ENCODE results near the gene CYB5R2.

CYB5R2 gene

GRCh38 chr11:7638710-7639642, 34.3 kb downstream of the CYB5R2 start:
- no peak for TF ChIP-seq CTCF (IDR thresholded peaks at IDR 0.05)
- H3K9me3 ChIP-seq: no peaks in the 10 kb centered on the region
- H3K36me3 ChIP-seq: peaks cover 91% of the 10 kb centered on the region
- no peak overlapping the region for H3K4me3 ChIP-seq (ENCODE audit: low read depth in 1 of 2, low read length in 1 of 2)
- H3K27ac ChIP-seq: no peak overlapping the region
- no peaks in the 10 kb centered on the region for H3K27me3 ChIP-seq
- no peaks in the 10 kb centered on the region for H3K4me1 ChIP-seq (ENCODE audit: control insufficient read depth in 1 of 2, insufficient read depth in 1 of 2, low read depth in 1 of 2, low read length in 1 of 2)

GRCh38 chr11:7637447-7638157, 35.7 kb downstream of the CYB5R2 start:
- no peaks in the 10 kb centered on the region for H3K4me1 ChIP-seq (ENCODE audit: control insufficient read depth in 1 of 2, insufficient read depth in 1 of 2, low read depth in 1 of 2, low read length in 1 of 2)
- H3K36me3 ChIP-seq: peaks cover 95% of the 10 kb centered on the region
- H3K4me3 ChIP-seq (ENCODE audit: low read depth in 1 of 2, low read length in 1 of 2): no peak overlapping the region
- no peaks in the 10 kb centered on the region for H3K27me3 ChIP-seq
- TF ChIP-seq CTCF (IDR thresholded peaks at IDR 0.05): no peak
- no peak overlapping the region for H3K27ac ChIP-seq
- H3K9me3 ChIP-seq: no peaks in the 10 kb centered on the region

- no peak for TF ChIP-seq CTCF (IDR thresholded peaks at IDR 0.05)
- Histone ChIP-seq H3K27ac (no peak overlapping the region), H3K4me3 (ENCODE audit: low read depth in 1 of 2, low read length in 1 of 2) (no peak overlapping the region), H3K9me3 (no peaks in the 10 kb centered on the region), H3K27me3 (no peaks in the 10 kb centered on the region), H3K36me3 (peaks cover 95% of the 10 kb centered on the region), H3K4me1 (ENCODE audit: control insufficient read depth in 1 of 2, insufficient read depth in 1 of 2, low read depth in 1 of 2, low read length in 1 of 2) (no peaks in the 10 kb centered on the region)
Measured at GRCh38 chr11:7636350-7636749, 37.0 kb downstream of the CYB5R2 start.

GRCh38 chr11:7635708-7636107, 37.6 kb downstream of the CYB5R2 start:
- peaks cover 95% of the 10 kb centered on the region for H3K36me3 ChIP-seq
- no peaks in the 10 kb centered on the region for H3K4me1 ChIP-seq (ENCODE audit: control insufficient read depth in 1 of 2, insufficient read depth in 1 of 2, low read depth in 1 of 2, low read length in 1 of 2)
- H3K4me3 ChIP-seq (ENCODE audit: low read depth in 1 of 2, low read length in 1 of 2): no peak overlapping the region
- TF ChIP-seq CTCF (IDR thresholded peaks at IDR 0.05): no peak
- no peak overlapping the region for H3K27ac ChIP-seq
- no peaks in the 10 kb centered on the region for H3K27me3 ChIP-seq
- no peaks in the 10 kb centered on the region for H3K9me3 ChIP-seq

- TF ChIP-seq CTCF (IDR thresholded peaks at IDR 0.05): no peak
- H3K4me3 ChIP-seq (ENCODE audit: low read depth in 1 of 2, low read length in 1 of 2): no peak overlapping the region
- no peaks in the 10 kb centered on the region for H3K9me3 ChIP-seq
- no peak overlapping the region for H3K27ac ChIP-seq
- H3K36me3 ChIP-seq: peaks cover 95% of the 10 kb centered on the region
- no peaks in the 10 kb centered on the region for H3K4me1 ChIP-seq (ENCODE audit: control insufficient read depth in 1 of 2, insufficient read depth in 1 of 2, low read depth in 1 of 2, low read length in 1 of 2)
- no peaks in the 10 kb centered on the region for H3K27me3 ChIP-seq
Measured at GRCh38 chr11:7635137-7635536, 38.2 kb downstream of the CYB5R2 start.
